Subcutaneous adipose tissue (tissue), 4 donors: ENCODE measurements around the gene AKR1C4. TPM values are rescaled to one million over a fixed set of nuclear protein-coding genes. Genes with fewer than 3 reads are reported as not detected.

Experiments
- total RNA-seq, 4 donors: library from RNA; depleted of rRNA; stranded (reverse); fragments of >200 nt; gene quantifications; one replicate each; pipeline ENCODE4 v1.1.0, GENCODE V29; 2016
- TF ChIP-seq, protein P1 (sequence below): fragments of 450-650 bp; IDR thresholded peaks from one replicate; pipeline ENCODE4 v1.5.1; 2016; ENCODE audit warnings: low read depth, mild to moderate bottlenecking, control low read depth, antibody characterized with exemption, moderate library complexity

AKR1C4 gene
- total RNA-seq, 4 donors from 2014 or later = not detected

DNA sequence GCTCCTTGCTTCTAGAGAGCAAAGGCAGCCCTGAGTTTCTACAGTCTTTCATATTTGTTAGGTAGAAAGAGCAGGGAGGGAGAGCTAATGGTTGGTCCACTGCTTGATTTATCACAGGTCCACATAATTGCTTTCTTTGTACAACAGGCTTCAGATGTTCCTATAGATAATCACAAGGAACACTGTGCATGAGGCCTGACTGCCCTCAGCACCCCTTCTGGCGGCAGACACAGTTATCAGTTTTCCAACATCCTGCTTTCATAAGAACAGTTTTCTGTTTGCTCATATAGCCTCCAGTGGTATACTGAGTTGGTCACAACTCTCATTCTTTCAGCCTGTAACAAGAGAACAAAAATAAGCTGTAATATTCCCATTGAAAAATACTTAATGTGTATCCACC lies 69.7 kb downstream of the AKR1C4 start:
- TF ChIP-seq, protein P1, sequence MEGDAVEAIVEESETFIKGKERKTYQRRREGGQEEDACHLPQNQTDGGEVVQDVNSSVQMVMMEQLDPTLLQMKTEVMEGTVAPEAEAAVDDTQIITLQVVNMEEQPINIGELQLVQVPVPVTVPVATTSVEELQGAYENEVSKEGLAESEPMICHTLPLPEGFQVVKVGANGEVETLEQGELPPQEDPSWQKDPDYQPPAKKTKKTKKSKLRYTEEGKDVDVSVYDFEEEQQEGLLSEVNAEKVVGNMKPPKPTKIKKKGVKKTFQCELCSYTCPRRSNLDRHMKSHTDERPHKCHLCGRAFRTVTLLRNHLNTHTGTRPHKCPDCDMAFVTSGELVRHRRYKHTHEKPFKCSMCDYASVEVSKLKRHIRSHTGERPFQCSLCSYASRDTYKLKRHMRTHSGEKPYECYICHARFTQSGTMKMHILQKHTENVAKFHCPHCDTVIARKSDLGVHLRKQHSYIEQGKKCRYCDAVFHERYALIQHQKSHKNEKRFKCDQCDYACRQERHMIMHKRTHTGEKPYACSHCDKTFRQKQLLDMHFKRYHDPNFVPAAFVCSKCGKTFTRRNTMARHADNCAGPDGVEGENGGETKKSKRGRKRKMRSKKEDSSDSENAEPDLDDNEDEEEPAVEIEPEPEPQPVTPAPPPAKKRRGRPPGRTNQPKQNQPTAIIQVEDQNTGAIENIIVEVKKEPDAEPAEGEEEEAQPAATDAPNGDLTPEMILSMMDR = no peak

DNA sequence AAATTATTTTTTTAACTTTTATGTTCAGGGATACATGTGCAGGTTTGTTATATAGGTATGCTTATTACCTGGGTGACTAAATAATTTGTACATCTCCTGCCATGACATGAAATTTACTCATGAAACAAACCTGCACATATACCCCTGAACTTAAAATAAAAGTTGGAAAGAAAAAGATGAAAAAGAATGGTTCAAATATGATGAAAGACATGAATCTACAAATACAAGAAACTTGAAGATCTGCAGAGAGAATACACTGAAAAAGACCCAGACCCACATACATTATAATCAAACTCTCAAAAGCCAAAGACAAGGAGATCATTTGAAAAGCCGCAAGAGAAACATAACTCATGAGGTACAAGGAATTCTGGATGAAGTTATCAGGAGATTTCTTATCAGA lies 70.2 kb downstream of the AKR1C4 start:
- TF ChIP-seq, protein P1 = no peak

DNA sequence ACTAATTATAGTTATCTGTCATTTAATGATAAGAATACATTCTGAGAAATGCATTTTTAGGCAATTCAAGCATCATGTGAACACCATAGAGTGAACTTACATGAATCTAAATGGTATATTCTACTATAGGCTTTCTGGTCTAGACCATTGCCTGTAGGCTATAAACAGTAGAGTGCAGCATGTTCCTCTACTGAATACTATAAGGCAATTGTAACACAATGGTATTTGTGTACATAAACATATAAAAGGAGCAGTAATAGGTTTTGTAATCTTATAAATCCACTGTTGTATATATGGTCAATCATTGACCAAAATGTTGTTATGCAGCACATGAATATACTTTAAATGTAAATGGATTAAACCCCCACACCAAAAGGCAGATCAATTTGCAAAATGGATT lies 71.6 kb downstream of the AKR1C4 start:
- TF ChIP-seq, protein P1 = no peak

Other genes starting within 250 kb of the AKR1C4 start
- gene AKR1C1, start 233.4 kb upstream of the AKR1C4 start, total RNA-seq = 100 to 1,000 TPM; 193 to 430 (median 270) TPM
- 100 to 1,000 TPM; 281 to 306 (median 295) TPM for gene AKR1C2, start 193.0 kb upstream of the AKR1C4 start, total RNA-seq
- gene AKR1C3, start 102.4 kb upstream of the AKR1C4 start, total RNA-seq = 100 to 1,000 TPM; 124 to 226 (median 166) TPM
- 1 to 10 TPM in 3 of 4 donors, not detected in 1; 1.5 to 3.6 (median 1.5) TPM for gene AKR1C8, start 11.7 kb upstream of the AKR1C4 start, total RNA-seq
- not detected for gene UCN3, start 168.1 kb downstream of the AKR1C4 start, total RNA-seq
- gene TUBAL3, start 208.0 kb downstream of the AKR1C4 start, total RNA-seq = under 1 TPM in 1 of 4 donors, not detected in 3; 0.57 TPM
- 100 to 1,000 TPM in 1 of 4 donors, 10 to 100 TPM in 3; 48.3 to 214 (median 82.9) TPM for gene NET1, start 215.7 kb downstream of the AKR1C4 start, total RNA-seq